Keratinocyte (primary cell): ENCODE data around the gene TMEM53. TPM values are rescaled to one million over a fixed set of nuclear protein-coding genes. Genes with fewer than 3 reads are reported as not detected.

Experiments used
- DNase-seq: peaks from one replicate; pipeline ENCODE4 v3.0.0-alpha.2; 2011; ENCODE audit warnings: low read depth, missing footprints, low spot score
- FAIRE-seq: peaks from 2 replicates; lab custom pipeline; 2011; peaks lifted over from hg19 to GRCh38; lab: Jason Lieb, UNC
- H2AFZ ChIP-seq: 2 replicates; pipeline ENCODE4 v1.6.0; 2012; ENCODE audit warnings: low read length, control low read depth, inconsistent platforms; ENCODE audit not compliant: control insufficient read depth
- H3K27ac ChIP-seq: 2 replicates; pipeline ENCODE4 v1.5.1; 2011; ENCODE audit warnings: low read length; ENCODE audit not compliant: control insufficient read depth, insufficient read depth
- H3K27me3 ChIP-seq: 3 replicates; pipeline ENCODE4 v1.6.0; 2011; ENCODE audit warnings: low read length; ENCODE audit not compliant: control insufficient read depth, insufficient read depth; ENCODE audit errors: extremely low read depth
- H3K36me3 ChIP-seq, 2 experiments: 2 replicates in 1 of 2; 3 replicates in 1 of 2; pipeline ENCODE4 v1.5.1; 2011; ENCODE audit warnings: low read length in 2 of 2, mild to moderate bottlenecking in 1 of 2; ENCODE audit not compliant: control insufficient read depth in 2 of 2, insufficient read depth in 2 of 2; ENCODE audit errors: extremely low read depth in 1 of 2
- H3K4me1 ChIP-seq: 3 replicates; pipeline ENCODE4 v1.5.1; 2011; ENCODE audit warnings: low read length; ENCODE audit not compliant: control insufficient read depth, insufficient read depth; ENCODE audit errors: extremely low read depth
- H3K4me2 ChIP-seq: 3 replicates; pipeline ENCODE4 v1.6.0; 2011; ENCODE audit warnings: low read depth, low read length; ENCODE audit not compliant: control insufficient read depth, insufficient read depth; ENCODE audit errors: extremely low read depth
- H3K4me3 ChIP-seq, 3 experiments: fragments of 200-600 bp in 1 of 3; sonication (generic) in 1 of 3; 2 replicates in 2 of 3; 3 replicates in 1 of 3; pipeline ENCODE4 v1.5.1; 2011 to 2016; ENCODE audit warnings: low read length in 3 of 3, mild to moderate bottlenecking in 3 of 3, control low read depth in 2 of 3, inconsistent platforms in 1 of 3, low read depth in 1 of 3, mixed read lengths in 1 of 3, mixed run types in 1 of 3, moderate library complexity in 1 of 3; ENCODE audit not compliant: control insufficient read depth in 2 of 3, insufficient read depth in 2 of 3; ENCODE audit errors: extremely low read depth in 1 of 3
- H3K79me2 ChIP-seq: 2 replicates; pipeline ENCODE4 v1.6.0; 2012; ENCODE audit warnings: low read length; ENCODE audit not compliant: control insufficient read depth, insufficient read depth
- H3K9ac ChIP-seq: 3 replicates; pipeline ENCODE4 v1.6.0; 2011; ENCODE audit warnings: low read length; ENCODE audit not compliant: control insufficient read depth, insufficient read depth; ENCODE audit errors: extremely low read depth
- H3K9me1 ChIP-seq: 3 replicates; pipeline ENCODE4 v1.6.0; 2011; ENCODE audit warnings: low read length; ENCODE audit not compliant: control insufficient read depth, insufficient read depth; ENCODE audit errors: extremely low read depth
- H3K9me3 ChIP-seq: 2 replicates; pipeline ENCODE4 v1.5.1; 2012; ENCODE audit warnings: low read depth, low read length; ENCODE audit not compliant: control insufficient read depth
- H4K20me1 ChIP-seq: 3 replicates; pipeline ENCODE4 v1.6.0; 2011; ENCODE audit warnings: low read length; ENCODE audit not compliant: control insufficient read depth, insufficient read depth; ENCODE audit errors: extremely low read depth
- CTCF ChIP-seq, 3 experiments: IDR thresholded peaks in 1 of 3; conservative IDR thresholded peaks in 1 of 3; optimal IDR thresholded peaks in 1 of 3; 2 replicates in 2 of 3; 3 replicates in 1 of 3; pipeline versions ENCODE3 to v1.5.1; 2011; ENCODE audit warnings: low read length in 3 of 3, mild to moderate bottlenecking in 3 of 3, moderate library complexity in 2 of 3, control low read depth in 1 of 3, inconsistent platforms in 1 of 3; ENCODE audit not compliant: insufficient read depth in 2 of 3; ENCODE audit errors: extremely low read depth in 1 of 3
- EZH2 ChIP-seq: IDR thresholded peaks from one replicate; pipeline ENCODE4 v1.6.1; 2012; ENCODE audit warnings: inconsistent platforms, mild to moderate bottlenecking, low read length, moderate library complexity
- dilution Hi-C: fragments of 300-500 bp; cut with MboI; formaldehyde crosslinking; loops from one replicate; pipeline ENCODE4 v1.7.0; 2020; ENCODE audit warnings: low sequenced_read_pairs; ENCODE audit not compliant: extremely low pct_ligation_motif_present
- polyA plus RNA-seq, 5 experiments: library from polyadenylated mRNA; depleted of rRNA in 3 of 5; stranded (reverse) in 3 of 5; stranded (forward) in 1 of 5; unstranded in 1 of 5; fragments of >200 nt; gene quantifications; 1 replicate in 1 of 5; 2 replicates in 3 of 5; 3 replicates in 1 of 5; pipeline versions ENCODE4 v1.2.1 to v1.2.3, GENCODE V29; 2011 to 2012; ENCODE audit warnings: missing spikeins in 2 of 5, low read depth in 1 of 5, low replicate concordance in 1 of 5

Gene TMEM53
- polyA plus RNA-seq, 1 donor (not counting 4 experiments of a cell fraction or from before 2014, with no cell fraction given), result 5.6 TPM

DNA sequence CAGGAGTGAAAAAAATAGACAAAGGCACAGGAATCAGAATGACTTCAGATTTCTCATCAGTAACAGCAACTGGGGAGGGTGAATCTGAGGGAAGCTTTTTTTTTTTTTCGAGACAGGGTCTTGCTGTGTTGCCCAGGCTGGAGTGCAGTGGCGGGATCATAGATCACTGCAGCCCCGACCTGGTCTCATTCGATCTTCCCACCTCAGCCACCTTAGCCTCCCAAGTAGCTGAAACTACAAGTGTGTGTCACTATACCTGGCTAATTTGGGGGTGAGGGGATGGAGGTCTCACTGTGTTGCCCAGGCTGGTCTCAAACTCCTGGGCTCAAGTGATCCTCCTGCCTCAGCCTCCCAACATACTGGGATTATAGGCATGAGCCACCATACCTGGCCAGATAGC, 10.9 kb upstream of the TMEM53 start:
- Histone ChIP-seq H3K4me3 (no peak overlapping the region), H3K9me1 (no peaks in the 10 kb centered on the region), H3K36me3 (peaks cover 0 to 2% of the 10 kb centered on the region in 2 experiments), H3K9ac (no peak overlapping the region), H3K27me3 (no peaks in the 10 kb centered on the region), H2AFZ (no peak overlapping the region), H3K4me1 (no peaks in the 10 kb centered on the region), H4K20me1 (no peaks in the 10 kb centered on the region), H3K79me2 (no peaks in the 10 kb centered on the region), H3K4me2 (no peak overlapping the region), H3K9me3 (no peaks in the 10 kb centered on the region), H3K27ac (no peak overlapping the region)
- no peak for TF ChIP-seq CTCF (optimal IDR thresholded peaks at IDR 0.05 in 1 of 3, IDR thresholded peaks at IDR 0.05 in 1 of 3, conservative IDR thresholded peaks at IDR 0.05 in 1 of 3; ENCODE audit: extremely low read depth in 1 of 3, insufficient read depth in 2 of 3, low read length in 3 of 3)
- no peak for TF ChIP-seq EZH2
- no peak for DNase-seq
- FAIRE-seq, result no peak
- dilution Hi-C loops, result no loop called here

DNA sequence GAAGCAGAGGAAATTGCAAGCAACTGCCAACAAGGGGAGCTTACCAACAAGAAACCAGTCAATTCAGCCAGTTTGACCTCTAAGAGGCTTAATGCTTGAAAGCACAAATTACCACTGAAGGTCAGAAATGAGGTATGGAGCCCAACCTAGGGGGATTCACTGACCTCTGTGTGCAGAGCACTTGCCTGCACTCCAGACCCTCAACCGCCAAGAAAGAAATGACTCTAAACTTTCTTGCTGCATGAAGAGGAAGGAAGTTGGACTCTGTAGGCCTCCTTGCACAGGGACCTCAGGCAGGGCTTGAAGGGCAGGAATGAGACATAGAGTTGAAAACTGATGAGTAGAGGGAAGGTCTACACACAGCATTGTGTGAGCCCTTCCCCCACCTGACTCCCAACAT, 10.2 kb upstream of the TMEM53 start:
- Histone ChIP-seq H3K27ac (no peak overlapping the region), H3K9ac (no peak overlapping the region), H3K27me3 (no peaks in the 10 kb centered on the region), H3K4me2 (no peak overlapping the region), H3K36me3 (peaks cover 0 to 2% of the 10 kb centered on the region in 2 experiments), H4K20me1 (no peaks in the 10 kb centered on the region), H2AFZ (no peak overlapping the region), H3K79me2 (no peaks in the 10 kb centered on the region), H3K4me1 (no peaks in the 10 kb centered on the region), H3K9me1 (no peaks in the 10 kb centered on the region), H3K9me3 (no peaks in the 10 kb centered on the region), H3K4me3 (no peak overlapping the region)
- no peak for FAIRE-seq
- no peak for DNase-seq
- TF ChIP-seq CTCF (optimal IDR thresholded peaks at IDR 0.05 in 1 of 3, IDR thresholded peaks at IDR 0.05 in 1 of 3, conservative IDR thresholded peaks at IDR 0.05 in 1 of 3; ENCODE audit: extremely low read depth in 1 of 3, insufficient read depth in 2 of 3, low read length in 3 of 3) (no peak), EZH2 (no peak)
- dilution Hi-C loops, result no loop called here
